ENCODE results near the gene RRM2.

The RRM2 gene

DNA sequence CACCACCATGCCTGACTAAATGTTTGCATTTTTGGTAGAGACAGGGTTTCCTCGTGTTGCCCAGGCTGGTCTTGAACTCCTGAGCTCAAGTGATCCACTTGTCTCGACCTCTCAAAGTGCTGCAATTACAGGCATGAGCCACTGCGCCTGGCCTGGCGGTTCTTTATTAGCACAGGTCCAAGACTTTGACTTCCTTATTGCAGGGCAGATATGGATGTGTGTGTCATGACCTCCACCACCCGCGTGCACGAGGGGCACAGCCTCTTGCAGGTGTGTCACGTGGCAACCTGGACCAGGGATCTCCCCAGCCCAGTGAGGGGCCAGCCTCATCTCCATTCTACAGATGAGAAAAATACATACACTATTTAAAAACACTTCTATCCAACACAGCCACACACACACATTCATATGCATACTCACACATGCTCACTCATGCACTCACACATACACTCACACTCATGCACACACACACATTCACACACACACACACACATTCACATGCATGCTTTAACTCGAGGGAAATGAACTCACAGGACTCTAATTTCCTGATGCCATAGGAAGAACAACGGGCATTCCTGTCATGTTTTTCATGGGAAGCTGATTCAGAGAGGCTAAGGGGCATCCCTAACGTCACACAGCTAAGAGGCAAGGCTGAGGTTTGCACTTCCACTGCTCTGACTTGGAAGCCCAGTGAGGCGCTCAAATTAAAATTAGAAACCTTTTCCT is 38.8 kb downstream of the RRM2 start:
- Histone ChIP-seq H3K9me2 (replicated peaks; ENCODE audit: insufficient read depth, low read length) (no peaks in the 10 kb centered on the region), H3K4me1 (ENCODE audit: low read length) (no peaks in the 10 kb centered on the region), H4K20me1 (ENCODE audit: insufficient read depth, low read length) (no peaks in the 10 kb centered on the region), H3K4me3 (ENCODE audit: low read length) (no peak overlapping the region), H3K4me2 (ENCODE audit: low read depth, low read length) (no peak overlapping the region), H2AFZ (ENCODE audit: low read length) (no peak overlapping the region), H3K9ac (ENCODE audit: low read length) (no peak overlapping the region), H3K27me3 (replicated peaks; ENCODE audit: insufficient read depth, low read length) (no peaks in the 10 kb centered on the region), H3K9me3 (replicated peaks; ENCODE audit: insufficient read depth, low read length) (no peaks in the 10 kb centered on the region), H3K36me3 (replicated peaks; ENCODE audit: insufficient read depth, low read length) (no peaks in the 10 kb centered on the region), H3F3A (ENCODE audit: insufficient read depth, low read length) (no peaks in the 10 kb centered on the region), H3K79me2 (ENCODE audit: low read length) (no peaks in the 10 kb centered on the region), H3K27ac (ENCODE audit: low read length) (no peak overlapping the region)
- TF ChIP-seq EZH2phosphoT487 (IDR thresholded peaks at IDR 0.05; ENCODE audit: low read length) (no peak), EZH2 (optimal IDR thresholded peaks at IDR 0.05; ENCODE audit: low read depth, low read length) (no peak), CTCF (IDR thresholded peaks at IDR 0.05; ENCODE audit: low read length) (no peak)
- no peak for DNase-seq

DNA sequence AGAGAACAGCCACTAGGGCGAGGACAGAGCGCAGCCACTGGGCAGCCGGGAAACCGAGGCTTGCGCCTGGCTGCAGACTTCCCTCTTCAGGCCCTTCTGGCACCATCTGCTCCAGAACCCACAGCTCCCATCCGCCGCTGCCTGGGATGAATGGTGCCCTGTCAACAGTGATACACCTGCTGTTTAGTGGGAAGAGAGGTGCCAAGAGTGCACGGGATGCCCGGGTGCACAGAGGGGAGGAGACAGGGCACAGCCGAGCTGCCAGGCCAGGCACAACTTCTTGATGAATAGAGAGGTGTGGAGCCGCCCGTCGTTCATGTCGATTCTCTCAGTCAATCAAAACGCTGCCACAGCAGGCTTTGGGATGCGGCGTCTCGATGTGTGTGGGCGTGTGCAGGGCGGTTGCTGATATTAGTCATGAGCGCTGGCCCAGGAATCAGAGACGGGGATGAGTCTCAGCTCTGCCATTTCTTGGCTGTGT is 39.5 kb downstream of the RRM2 start:
- H3K4me2 ChIP-seq (ENCODE audit: low read depth, low read length) = no peak overlapping the region
- H3K9ac ChIP-seq (ENCODE audit: low read length) = no peak overlapping the region
- H3K27ac ChIP-seq (ENCODE audit: low read length) = no peak overlapping the region
- H3K9me3 ChIP-seq (replicated peaks; ENCODE audit: insufficient read depth, low read length) = no peaks in the 10 kb centered on the region
- no peaks in the 10 kb centered on the region for H3K79me2 ChIP-seq (ENCODE audit: low read length)
- no peak for DNase-seq
- no peaks in the 10 kb centered on the region for H3K9me2 ChIP-seq (replicated peaks; ENCODE audit: insufficient read depth, low read length)
- H3F3A ChIP-seq (ENCODE audit: insufficient read depth, low read length) = no peaks in the 10 kb centered on the region
- H3K36me3 ChIP-seq (replicated peaks; ENCODE audit: insufficient read depth, low read length) = no peaks in the 10 kb centered on the region
- H3K4me3 ChIP-seq (ENCODE audit: low read length) = no peak overlapping the region
- H2AFZ ChIP-seq (ENCODE audit: low read length) = no peak overlapping the region
- H4K20me1 ChIP-seq (ENCODE audit: insufficient read depth, low read length) = no peaks in the 10 kb centered on the region
- no peak for TF ChIP-seq EZH2phosphoT487 (IDR thresholded peaks at IDR 0.05; ENCODE audit: low read length)
- no peak for TF ChIP-seq EZH2 (optimal IDR thresholded peaks at IDR 0.05; ENCODE audit: low read depth, low read length)
- TF ChIP-seq CTCF (IDR thresholded peaks at IDR 0.05; ENCODE audit: low read length) = no peak
- H3K27me3 ChIP-seq (replicated peaks; ENCODE audit: insufficient read depth, low read length) = no peaks in the 10 kb centered on the region
- H3K4me1 ChIP-seq (ENCODE audit: low read length) = no peaks in the 10 kb centered on the region

GRCh38 chr2:10162586-10163497 is 40.3 kb downstream of the RRM2 start:
- Histone ChIP-seq H4K20me1 (ENCODE audit: insufficient read depth, low read length) (no peaks in the 10 kb centered on the region), H3K79me2 (ENCODE audit: low read length) (no peaks in the 10 kb centered on the region), H3K27ac (ENCODE audit: low read length) (no peak overlapping the region), H3K36me3 (replicated peaks; ENCODE audit: insufficient read depth, low read length) (no peaks in the 10 kb centered on the region), H3K9ac (ENCODE audit: low read length) (no peak overlapping the region), H3K27me3 (replicated peaks; ENCODE audit: insufficient read depth, low read length) (no peaks in the 10 kb centered on the region), H3K4me1 (ENCODE audit: low read length) (no peaks in the 10 kb centered on the region), H3K4me2 (ENCODE audit: low read depth, low read length) (no peak overlapping the region), H3K9me2 (replicated peaks; ENCODE audit: insufficient read depth, low read length) (no peaks in the 10 kb centered on the region), H3K9me3 (replicated peaks; ENCODE audit: insufficient read depth, low read length) (no peaks in the 10 kb centered on the region), H3K4me3 (ENCODE audit: low read length) (no peak overlapping the region), H2AFZ (ENCODE audit: low read length) (no peak overlapping the region), H3F3A (ENCODE audit: insufficient read depth, low read length) (no peaks in the 10 kb centered on the region)
- TF ChIP-seq EZH2phosphoT487 (IDR thresholded peaks at IDR 0.05; ENCODE audit: low read length) (no peak), CTCF (IDR thresholded peaks at IDR 0.05; ENCODE audit: low read length) (no peak), EZH2 (optimal IDR thresholded peaks at IDR 0.05; ENCODE audit: low read depth, low read length) (no peak)
- DNase-seq = no peak

All from MM.1S (cell line).